Dendritic cell treated with granulocyte-macrophage colony-stimulating factor and Interleukin-4, amounts not matched to agents 40 ng/mL and 50 ng/mL, for 4 days (primary cell): ENCODE data around the gene PRELID2.
"Not testable (repeated sequence)": the region's sequence is repeated elsewhere in the genome, so short reads cannot be mapped to it uniquely, and the experiment has no call there.

Source experiments
- H3K27ac Mint-ChIP-seq: one replicate; pipeline ENCODE4 v1.8.0; 2022; ENCODE audit warnings: mild to moderate bottlenecking, mixed read lengths
- H3K27me3 Mint-ChIP-seq: one replicate; pipeline ENCODE4 v1.8.0; 2022; ENCODE audit warnings: mild to moderate bottlenecking, mixed read lengths
- H3K36me3 Mint-ChIP-seq: one replicate; pipeline ENCODE4 v1.8.0; 2022; ENCODE audit warnings: low read depth, mixed read lengths
- H3K4me1 Mint-ChIP-seq: one replicate; pipeline ENCODE4 v1.8.0; 2022; ENCODE audit warnings: low read depth, mixed read lengths
- H3K4me3 Mint-ChIP-seq: one replicate; pipeline ENCODE4 v1.8.0; 2022; ENCODE audit warnings: mild to moderate bottlenecking, moderate library complexity, mixed read lengths
- H3K9me3 Mint-ChIP-seq: one replicate; pipeline ENCODE4 v1.8.0; 2022; ENCODE audit warnings: mixed read lengths
- intact Hi-C: fragments of 100-400 bp; cut with micrococcal nuclease; formaldehyde crosslinking; loops from one replicate; pipeline ENCODE4 v1.15.0; 2022

Gene PRELID2

GRCh38 chr5:145834917-145835847 is at the start of gene PRELID2:
Gene PRELID2, minus strand, starts transcription at chr5:145835342. Its CDS starts 91 bp downstream, at chr5:145835251.
- peak within 1 kb of the TSS; percentile 44 for H3K27ac Mint-ChIP-seq
- no peaks in the 10 kb centered on the region for H3K9me3 Mint-ChIP-seq
- peaks cover 14% of the 10 kb centered on the region for H3K4me1 Mint-ChIP-seq
- no peaks in the 10 kb centered on the region for H3K36me3 Mint-ChIP-seq
- peak within 1 kb of the TSS; percentile 74 for H3K4me3 Mint-ChIP-seq
- no peaks in the 10 kb centered on the region for H3K27me3 Mint-ChIP-seq
- intact Hi-C loops = no loop called here

GRCh38 chr5:145874765-145875164 is 39.6 kb upstream of the PRELID2 start:
- Mint-ChIP-seq H3K27me3 (no peaks in the 10 kb centered on the region), H3K4me3 (no peak overlapping the region), H3K27ac (no peak overlapping the region), H3K4me1 (no peaks in the 10 kb centered on the region), H3K36me3 (no peaks in the 10 kb centered on the region), H3K9me3 (no peaks in the 10 kb centered on the region)
- intact Hi-C loops = no loop called here

GRCh38 chr5:145872914-145873313 is 37.8 kb upstream of the PRELID2 start, which contains the start of gene GRXCR2:
Gene GRXCR2, minus strand, starts transcription at chr5:145873014. Its CDS starts 46 bp downstream, at chr5:145872968.
- H3K36me3 Mint-ChIP-seq = no peaks in the 10 kb centered on the region
- no peak within 1 kb of the TSS for H3K27ac Mint-ChIP-seq
- intact Hi-C loops = no loop called here

DNA sequence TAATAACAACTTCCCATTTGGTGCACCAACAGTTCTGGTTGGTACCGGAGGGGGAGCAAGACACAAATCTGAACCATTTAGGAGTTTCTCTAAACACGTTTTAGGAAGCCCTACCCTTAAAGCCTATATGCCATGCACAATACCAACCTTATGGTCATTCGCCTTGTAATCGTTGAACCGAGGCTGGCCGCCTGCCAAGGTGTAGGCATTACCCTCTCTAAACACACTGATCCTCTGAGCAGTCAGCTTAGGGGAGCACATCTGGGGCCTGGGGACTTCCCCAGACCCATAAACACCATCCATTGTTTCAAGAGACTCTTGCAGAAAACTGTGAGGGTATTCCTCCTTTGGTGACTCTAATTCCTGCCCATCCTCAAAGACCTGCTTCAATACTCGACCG is 37.3 kb upstream of the PRELID2 start:
- Mint-ChIP-seq H3K27ac (no peak overlapping the region), H3K4me3 (no peak overlapping the region), H3K9me3 (no peaks in the 10 kb centered on the region), H3K36me3 (no peaks in the 10 kb centered on the region), H3K4me1 (no peaks in the 10 kb centered on the region), H3K27me3 (no peaks in the 10 kb centered on the region)
- intact Hi-C loops = no loop called here

More at GRCh38 chr5:145872914-145873313, 37.8 kb upstream of the PRELID2 start, which contains the start of gene GRXCR2:
- no peaks in the 10 kb centered on the region for H3K4me1 Mint-ChIP-seq
- no peaks in the 10 kb centered on the region for H3K9me3 Mint-ChIP-seq
- no peaks in the 10 kb centered on the region for H3K27me3 Mint-ChIP-seq
- no peak within 1 kb of the TSS for H3K4me3 Mint-ChIP-seq

- intact Hi-C loops = no loop called here
- no peak overlapping the region for H3K27ac Mint-ChIP-seq
- no peaks in the 10 kb centered on the region for H3K27me3 Mint-ChIP-seq
- H3K9me3 Mint-ChIP-seq = no peaks in the 10 kb centered on the region
- no peak overlapping the region for H3K4me3 Mint-ChIP-seq
- H3K4me1 Mint-ChIP-seq = no peaks in the 10 kb centered on the region
- H3K36me3 Mint-ChIP-seq = no peaks in the 10 kb centered on the region
Measured at GRCh38 chr5:145869753-145870152, 34.6 kb upstream of the PRELID2 start.

GRCh38 chr5:145867806-145868205 is 32.7 kb upstream of the PRELID2 start:
- intact Hi-C loops = no loop called here
- no peak overlapping the region for H3K4me3 Mint-ChIP-seq
- H3K36me3 Mint-ChIP-seq = no peaks in the 10 kb centered on the region
- H3K27me3 Mint-ChIP-seq = no peaks in the 10 kb centered on the region
- no peak overlapping the region for H3K27ac Mint-ChIP-seq
- H3K9me3 Mint-ChIP-seq = no peaks in the 10 kb centered on the region
- no peaks in the 10 kb centered on the region for H3K4me1 Mint-ChIP-seq

DNA sequence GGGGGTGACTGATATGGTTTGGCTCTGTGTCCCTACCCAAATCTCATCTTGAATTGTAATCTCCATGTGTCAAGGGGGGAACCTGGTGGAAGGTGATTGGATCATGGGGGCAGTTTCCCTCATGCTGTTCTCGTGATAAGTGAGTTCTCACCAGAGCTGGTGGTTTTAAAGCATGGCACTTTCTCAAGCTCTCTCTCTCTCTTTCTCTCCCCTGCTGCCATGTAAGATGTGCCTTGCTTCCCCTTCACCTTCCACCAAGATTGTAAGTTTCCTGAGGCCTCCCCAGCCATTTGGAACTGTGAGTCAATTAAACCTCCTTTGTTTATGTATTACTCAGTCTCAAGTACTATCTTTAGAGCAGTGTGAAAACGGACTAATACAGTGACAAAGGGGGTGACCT is 29.3 kb upstream of the PRELID2 start:
- H3K9me3 Mint-ChIP-seq, H3K4me3 Mint-ChIP-seq, H3K4me1 Mint-ChIP-seq, H3K27me3 Mint-ChIP-seq, intact Hi-C loops, H3K36me3 Mint-ChIP-seq, H3K27ac Mint-ChIP-seq: not testable (repeated sequence)

- intact Hi-C loops = no loop called here
- H3K9me3 Mint-ChIP-seq = no peaks in the 10 kb centered on the region
- H3K36me3 Mint-ChIP-seq = no peaks in the 10 kb centered on the region
- H3K27me3 Mint-ChIP-seq = no peaks in the 10 kb centered on the region
- no peak overlapping the region for H3K27ac Mint-ChIP-seq
- H3K4me3 Mint-ChIP-seq = no peak overlapping the region
- peaks cover 6% of the 10 kb centered on the region for H3K4me1 Mint-ChIP-seq
Measured at GRCh38 chr5:145863003-145863402, 27.9 kb upstream of the PRELID2 start.

DNA sequence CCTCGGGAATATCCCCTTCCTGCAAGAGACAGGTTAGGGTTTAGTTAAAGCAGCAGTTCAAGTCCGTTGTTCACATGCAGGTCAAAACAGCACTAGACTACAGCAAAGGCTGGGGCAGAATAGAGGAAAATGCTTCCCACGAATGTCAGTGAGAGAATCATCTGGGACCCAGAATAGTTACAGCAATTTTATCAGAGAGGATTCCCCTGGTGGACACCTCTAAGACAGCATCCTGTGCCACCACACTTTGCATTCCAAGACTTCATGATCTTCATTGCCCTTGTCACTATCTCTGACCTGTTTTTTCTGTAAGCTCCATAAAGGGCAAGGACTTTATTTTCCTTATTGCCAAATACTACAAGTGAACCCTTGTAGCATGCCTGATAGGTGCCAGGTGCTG is 24.8 kb upstream of the PRELID2 start:
- Mint-ChIP-seq H3K36me3 (no peaks in the 10 kb centered on the region), H3K4me3 (no peak overlapping the region), H3K27me3 (peaks cover 4% of the 10 kb centered on the region), H3K9me3 (no peaks in the 10 kb centered on the region), H3K27ac (no peak overlapping the region), H3K4me1 (peaks cover 20% of the 10 kb centered on the region)
- intact Hi-C loops = no loop called here

DNA sequence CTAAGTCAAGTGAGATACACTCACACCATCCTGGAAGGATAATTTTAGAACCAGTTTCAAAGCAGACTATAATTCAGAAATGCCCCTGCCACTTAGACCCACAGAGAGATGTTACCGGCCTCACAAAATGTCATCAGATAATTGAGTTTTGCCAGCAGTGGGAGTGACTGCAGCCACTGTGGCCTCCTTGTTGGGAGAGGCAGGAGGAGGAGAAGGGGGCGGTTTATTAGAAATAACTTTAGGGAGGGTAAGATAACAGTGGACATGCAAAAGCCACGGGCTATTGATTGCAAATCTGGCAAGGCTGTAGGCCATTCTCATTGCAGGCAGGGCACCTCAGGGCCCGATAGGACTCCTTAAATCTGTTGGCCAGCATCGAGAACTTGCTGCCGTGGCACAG is 24.3 kb upstream of the PRELID2 start:
- no peak overlapping the region for H3K27ac Mint-ChIP-seq
- H3K27me3 Mint-ChIP-seq = peaks cover 4% of the 10 kb centered on the region
- no peaks in the 10 kb centered on the region for H3K36me3 Mint-ChIP-seq
- H3K4me1 Mint-ChIP-seq = peaks cover 24% of the 10 kb centered on the region
- intact Hi-C loops = no loop called here
- H3K4me3 Mint-ChIP-seq = no peak overlapping the region
- no peaks in the 10 kb centered on the region for H3K9me3 Mint-ChIP-seq

DNA sequence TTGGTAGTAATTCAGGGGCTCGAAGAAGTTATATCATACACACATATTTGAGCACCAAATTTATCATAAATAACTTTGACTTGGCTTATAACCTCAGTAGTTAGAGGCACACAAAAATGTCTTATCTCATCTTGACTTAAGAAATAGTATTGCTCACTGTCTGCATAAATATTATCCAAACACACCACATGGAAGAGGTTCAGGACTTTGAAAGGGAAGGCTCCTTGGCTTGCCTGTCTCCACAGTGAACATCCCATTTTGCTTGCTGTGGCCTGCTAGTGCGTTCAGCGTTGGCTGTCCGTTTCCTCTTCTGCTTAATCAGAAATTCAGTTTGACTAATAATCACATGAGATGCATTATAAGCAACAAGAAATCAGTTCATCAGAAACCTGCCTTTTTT is 23.8 kb upstream of the PRELID2 start:
- Mint-ChIP-seq H3K36me3 (no peaks in the 10 kb centered on the region), H3K27ac (no peak overlapping the region), H3K4me3 (no peak overlapping the region), H3K4me1 (peaks cover 24% of the 10 kb centered on the region), H3K27me3 (peaks cover 4% of the 10 kb centered on the region), H3K9me3 (no peaks in the 10 kb centered on the region)
- intact Hi-C loops = no loop called here

GRCh38 chr5:145856285-145856818 is 21.2 kb upstream of the PRELID2 start:
- Mint-ChIP-seq H3K4me1 (peaks cover 24% of the 10 kb centered on the region), H3K27ac (peak overlapping the region; percentile 34), H3K9me3 (no peaks in the 10 kb centered on the region), H3K4me3 (peak overlapping the region; percentile 60), H3K27me3 (peaks cover 4% of the 10 kb centered on the region), H3K36me3 (no peaks in the 10 kb centered on the region)
- intact Hi-C loops = no loop called here

DNA sequence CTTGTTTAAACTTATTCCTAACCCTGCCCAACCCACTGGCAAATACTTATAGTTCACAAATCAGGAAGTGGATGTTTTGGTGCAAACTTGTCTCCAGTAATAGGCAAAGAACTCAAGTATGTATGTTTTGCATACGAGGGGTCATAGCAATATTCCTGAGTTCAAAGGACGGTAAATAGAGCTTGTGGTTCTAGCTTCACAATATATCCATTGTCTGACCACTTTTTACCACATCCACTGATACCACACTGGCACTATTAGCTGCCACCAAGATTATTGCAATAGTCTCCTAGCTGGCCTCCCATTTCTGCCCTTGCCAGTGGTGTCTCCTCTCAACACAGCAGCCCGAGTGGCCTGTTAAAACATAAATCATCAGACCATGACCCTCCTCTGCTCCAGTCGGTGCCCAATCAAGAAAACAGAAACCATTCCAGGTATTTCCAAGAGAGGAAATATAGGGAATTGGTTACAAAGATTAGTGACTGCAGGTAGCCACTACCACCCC is 20.7 kb upstream of the PRELID2 start:
- Mint-ChIP-seq H3K4me3 (no peak overlapping the region), H3K9me3 (no peaks in the 10 kb centered on the region), H3K27ac (peak overlapping the region; percentile 34), H3K4me1 (peaks cover 24% of the 10 kb centered on the region), H3K36me3 (no peaks in the 10 kb centered on the region), H3K27me3 (peaks cover 4% of the 10 kb centered on the region)
- intact Hi-C loops = no loop called here

GRCh38 chr5:145854651-145855258 is 19.6 kb upstream of the PRELID2 start:
- no peak overlapping the region for H3K27ac Mint-ChIP-seq

More at GRCh38 chr5:145854651-145855258, 19.6 kb upstream of the PRELID2 start:
- Mint-ChIP-seq H3K4me1 (peaks cover 24% of the 10 kb centered on the region), H3K4me3 (no peak overlapping the region), H3K9me3 (no peaks in the 10 kb centered on the region), H3K27me3 (peaks cover 4% of the 10 kb centered on the region), H3K36me3 (no peaks in the 10 kb centered on the region)
- intact Hi-C loops = no loop called here
